Measurements from ENCODE around the gene RAG1. TPM values are rescaled to one million over a fixed set of nuclear protein-coding genes. Genes with fewer than 3 reads are reported as not detected.

Gene RAG1
- 0.42 to 1.3 TPM (median 1.2 TPM) in 3 replicates for polyA plus RNA-seq
- polyA plus RNA-seq (2011; ENCODE audit: low read depth), result 0.06 TPM
- 0.55 and 0.90 TPM in 2 replicates for polyA plus RNA-seq (2011; cell fraction: cytosol; rRNA removed)
- 1.00 and 1.3 TPM in 2 replicates for polyA plus RNA-seq (2011; cell fraction: nucleus; rRNA removed)
- polyA plus RNA-seq (2012; ENCODE audit: low replicate concordance), result 0.95 and 1.1 TPM in 2 replicates
- polyA minus RNA-seq, result 0.26 to 1.2 TPM (median 0.89 TPM) in 3 replicates
- polyA minus RNA-seq (2011; cell fraction: cytosol; rRNA and poly(A)+ RNA removed), result 0.38 TPM
- polyA minus RNA-seq (2011; cell fraction: nucleus; rRNA and poly(A)+ RNA removed), result 0.74 and 2.4 TPM in 2 replicates

DNA sequence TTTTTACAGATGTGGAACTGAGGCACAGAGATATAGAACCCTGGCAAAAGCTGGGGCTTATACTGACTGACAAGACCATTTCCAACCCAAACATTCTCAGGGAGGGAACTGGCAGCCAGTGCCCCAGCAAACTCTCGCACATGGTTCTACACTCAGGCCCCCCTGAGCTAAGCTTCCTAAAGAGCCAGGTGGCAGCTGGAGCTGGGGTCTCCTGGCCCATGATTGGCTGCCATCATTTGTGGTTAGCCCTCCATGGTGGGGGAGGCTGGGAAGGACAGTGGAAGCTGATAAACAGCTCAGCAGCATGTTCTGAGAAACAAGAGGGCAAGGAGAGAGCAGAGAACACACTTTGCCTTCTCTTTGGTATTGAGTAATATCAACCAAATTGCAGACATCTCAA is at the start of gene RAG1:
TSS of gene RAG1 (plus strand) at position 314 of the 400 bp plus-strand sequence. CDS start 5,298 bp downstream, outside the sequence.
- Histone ChIP-seq H3K9me1 (ENCODE audit: control insufficient read depth, extremely low read depth, insufficient read depth, low read length) (no peaks in the 10 kb centered on the region), H4K20me1 (ENCODE audit: control insufficient read depth, extremely low read depth, insufficient read depth, low read length) (no peaks in the 10 kb centered on the region), H3K4me1 (ENCODE audit: control insufficient read depth, extremely low read depth, insufficient read depth, low read length) (no peaks in the 10 kb centered on the region), H3K36me3 (ENCODE audit: control insufficient read depth in 2 of 2, extremely low read depth in 1 of 2, insufficient read depth in 2 of 2, low read length in 2 of 2) (no peaks in the 10 kb centered on the region), H3K79me2 (ENCODE audit: control insufficient read depth, insufficient read depth, low read length) (no peaks in the 10 kb centered on the region), H3K9me3 (ENCODE audit: control insufficient read depth, low read depth, low read length) (no peaks in the 10 kb centered on the region), H3K4me3 (ENCODE audit: control insufficient read depth in 2 of 3, extremely low read depth in 1 of 3, insufficient read depth in 2 of 3, low read depth in 1 of 3, low read length in 3 of 3) (no peak within 1 kb of the TSS), H3K4me2 (ENCODE audit: control insufficient read depth, extremely low read depth, insufficient read depth, low read depth, low read length) (no peak within 1 kb of the TSS), H3K27ac (ENCODE audit: control insufficient read depth, insufficient read depth, low read length) (no peak within 1 kb of the TSS), H2AFZ (ENCODE audit: control insufficient read depth, low read length) (no peak within 1 kb of the TSS), H3K9ac (ENCODE audit: control insufficient read depth, extremely low read depth, insufficient read depth, low read length) (no peak within 1 kb of the TSS), H3K27me3 (ENCODE audit: control insufficient read depth, extremely low read depth, insufficient read depth, low read length) (peaks cover 6% of the 10 kb centered on the region)
- dilution Hi-C loops (cut with MboI; ENCODE audit: extremely low pct_ligation_motif_present, low sequenced_read_pairs), result no loop called here
- TF ChIP-seq, protein P1, sequence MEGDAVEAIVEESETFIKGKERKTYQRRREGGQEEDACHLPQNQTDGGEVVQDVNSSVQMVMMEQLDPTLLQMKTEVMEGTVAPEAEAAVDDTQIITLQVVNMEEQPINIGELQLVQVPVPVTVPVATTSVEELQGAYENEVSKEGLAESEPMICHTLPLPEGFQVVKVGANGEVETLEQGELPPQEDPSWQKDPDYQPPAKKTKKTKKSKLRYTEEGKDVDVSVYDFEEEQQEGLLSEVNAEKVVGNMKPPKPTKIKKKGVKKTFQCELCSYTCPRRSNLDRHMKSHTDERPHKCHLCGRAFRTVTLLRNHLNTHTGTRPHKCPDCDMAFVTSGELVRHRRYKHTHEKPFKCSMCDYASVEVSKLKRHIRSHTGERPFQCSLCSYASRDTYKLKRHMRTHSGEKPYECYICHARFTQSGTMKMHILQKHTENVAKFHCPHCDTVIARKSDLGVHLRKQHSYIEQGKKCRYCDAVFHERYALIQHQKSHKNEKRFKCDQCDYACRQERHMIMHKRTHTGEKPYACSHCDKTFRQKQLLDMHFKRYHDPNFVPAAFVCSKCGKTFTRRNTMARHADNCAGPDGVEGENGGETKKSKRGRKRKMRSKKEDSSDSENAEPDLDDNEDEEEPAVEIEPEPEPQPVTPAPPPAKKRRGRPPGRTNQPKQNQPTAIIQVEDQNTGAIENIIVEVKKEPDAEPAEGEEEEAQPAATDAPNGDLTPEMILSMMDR (optimal IDR thresholded peaks at IDR 0.05 in 1 of 3, IDR thresholded peaks at IDR 0.05 in 1 of 3, conservative IDR thresholded peaks at IDR 0.05 in 1 of 3; ENCODE audit: extremely low read depth in 1 of 3, insufficient read depth in 2 of 3, low read length in 3 of 3), result no peak
- no peak for TF ChIP-seq EZH2 (IDR thresholded peaks at IDR 0.05; ENCODE audit: low read length)
- FAIRE-seq, result no peak
- no peak for DNase-seq (ENCODE audit: low read depth, low spot score)

DNA sequence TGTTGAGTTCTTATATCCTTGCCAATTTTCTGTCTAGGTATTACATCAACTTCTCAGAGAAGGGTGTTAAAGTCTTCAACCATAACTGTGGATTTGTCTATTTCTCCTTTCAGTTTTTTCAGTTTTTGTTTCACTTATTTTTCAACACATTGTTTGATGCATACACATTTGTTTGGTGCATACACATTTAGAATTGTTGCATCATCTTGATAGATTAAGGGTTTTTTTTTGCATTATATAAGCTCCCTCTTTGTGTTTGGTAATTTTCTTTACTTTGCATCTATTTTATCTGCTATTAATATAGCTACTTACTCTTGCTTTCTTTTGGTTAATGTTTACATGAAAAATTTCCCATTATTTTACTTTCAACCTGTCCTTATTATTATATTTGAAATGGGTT is 37.0 kb upstream of the RAG1 start:
- dilution Hi-C loops (cut with MboI; ENCODE audit: extremely low pct_ligation_motif_present, low sequenced_read_pairs), result no loop called here
- H3K4me2 ChIP-seq (ENCODE audit: control insufficient read depth, extremely low read depth, insufficient read depth, low read depth, low read length), result no peak overlapping the region
- no peaks in the 10 kb centered on the region for H3K27me3 ChIP-seq (ENCODE audit: control insufficient read depth, extremely low read depth, insufficient read depth, low read length)
- H3K9me1 ChIP-seq (ENCODE audit: control insufficient read depth, extremely low read depth, insufficient read depth, low read length), result no peaks in the 10 kb centered on the region
- H3K4me1 ChIP-seq (ENCODE audit: control insufficient read depth, extremely low read depth, insufficient read depth, low read length), result no peaks in the 10 kb centered on the region
- no peak overlapping the region for H3K9ac ChIP-seq (ENCODE audit: control insufficient read depth, extremely low read depth, insufficient read depth, low read length)
- no peak for FAIRE-seq
- no peak for DNase-seq (ENCODE audit: low read depth, low spot score)
- H2AFZ ChIP-seq (ENCODE audit: control insufficient read depth, low read length), result no peak overlapping the region
- TF ChIP-seq, protein P1 (optimal IDR thresholded peaks at IDR 0.05 in 1 of 3, IDR thresholded peaks at IDR 0.05 in 1 of 3, conservative IDR thresholded peaks at IDR 0.05 in 1 of 3; ENCODE audit: extremely low read depth in 1 of 3, insufficient read depth in 2 of 3, low read length in 3 of 3), result no peak
- TF ChIP-seq EZH2 (IDR thresholded peaks at IDR 0.05; ENCODE audit: low read length), result no peak
- H3K9me3 ChIP-seq (ENCODE audit: control insufficient read depth, low read depth, low read length), result no peaks in the 10 kb centered on the region
- no peaks in the 10 kb centered on the region for H3K79me2 ChIP-seq (ENCODE audit: control insufficient read depth, insufficient read depth, low read length)
- no peaks in the 10 kb centered on the region for H4K20me1 ChIP-seq (ENCODE audit: control insufficient read depth, extremely low read depth, insufficient read depth, low read length)
- H3K4me3 ChIP-seq (ENCODE audit: control insufficient read depth in 2 of 3, extremely low read depth in 1 of 3, insufficient read depth in 2 of 3, low read depth in 1 of 3, low read length in 3 of 3), result no peak overlapping the region
- H3K27ac ChIP-seq (ENCODE audit: control insufficient read depth, insufficient read depth, low read length), result no peak overlapping the region
- H3K36me3 ChIP-seq (ENCODE audit: control insufficient read depth in 2 of 2, extremely low read depth in 1 of 2, insufficient read depth in 2 of 2, low read length in 2 of 2), result no peaks in the 10 kb centered on the region
